ENCODE measurements around the gene KDM4B.
A peak's percentile ranks its signal among the peaks of the same experiment; 100 is the strongest.

Gene KDM4B

DNA sequence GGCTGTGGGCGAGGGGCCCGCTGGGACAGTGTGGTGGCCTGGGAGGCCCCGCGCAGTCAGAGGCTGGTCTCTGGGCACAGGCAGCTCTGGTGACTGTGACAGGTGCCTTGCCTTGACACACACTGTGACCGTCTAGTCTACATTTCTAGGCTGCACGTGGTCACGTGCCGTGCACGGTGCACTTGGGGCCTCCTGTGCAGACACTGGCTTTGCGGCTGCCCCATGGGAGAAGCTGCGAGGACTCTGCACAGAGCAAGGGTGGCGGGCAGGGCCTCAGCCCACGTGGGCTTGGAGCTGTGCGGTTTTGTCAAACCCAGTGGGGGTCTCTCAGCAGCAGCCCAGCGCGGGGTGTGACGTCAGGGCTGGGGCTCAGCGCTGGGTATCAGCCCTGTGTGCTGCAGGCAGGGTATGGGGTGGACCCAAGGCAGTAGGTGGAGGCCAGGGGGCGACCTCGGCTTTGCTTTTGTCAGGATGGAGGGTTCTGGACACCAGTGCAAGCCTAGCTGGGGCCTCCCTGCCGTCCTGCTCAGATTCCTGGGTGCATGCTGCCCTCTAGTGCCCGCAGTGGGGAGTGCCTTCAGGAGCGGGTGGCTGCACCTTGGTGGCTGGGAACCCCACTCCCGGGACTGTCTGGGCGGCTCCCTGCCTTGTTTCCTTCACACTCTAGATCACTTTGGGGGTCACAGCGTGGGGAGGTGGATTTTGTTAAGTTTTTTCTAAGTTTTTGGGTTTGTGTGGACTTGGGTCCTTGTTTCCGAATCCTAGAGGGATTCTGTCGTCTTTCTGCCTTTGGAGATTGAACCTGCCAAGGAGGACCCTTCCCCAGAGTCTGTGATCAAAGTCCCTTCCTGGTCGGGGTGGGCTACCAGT is 62.6 kb downstream of the KDM4B start:
- FAIRE-seq, result no peak
- TF ChIP-seq, protein P1, sequence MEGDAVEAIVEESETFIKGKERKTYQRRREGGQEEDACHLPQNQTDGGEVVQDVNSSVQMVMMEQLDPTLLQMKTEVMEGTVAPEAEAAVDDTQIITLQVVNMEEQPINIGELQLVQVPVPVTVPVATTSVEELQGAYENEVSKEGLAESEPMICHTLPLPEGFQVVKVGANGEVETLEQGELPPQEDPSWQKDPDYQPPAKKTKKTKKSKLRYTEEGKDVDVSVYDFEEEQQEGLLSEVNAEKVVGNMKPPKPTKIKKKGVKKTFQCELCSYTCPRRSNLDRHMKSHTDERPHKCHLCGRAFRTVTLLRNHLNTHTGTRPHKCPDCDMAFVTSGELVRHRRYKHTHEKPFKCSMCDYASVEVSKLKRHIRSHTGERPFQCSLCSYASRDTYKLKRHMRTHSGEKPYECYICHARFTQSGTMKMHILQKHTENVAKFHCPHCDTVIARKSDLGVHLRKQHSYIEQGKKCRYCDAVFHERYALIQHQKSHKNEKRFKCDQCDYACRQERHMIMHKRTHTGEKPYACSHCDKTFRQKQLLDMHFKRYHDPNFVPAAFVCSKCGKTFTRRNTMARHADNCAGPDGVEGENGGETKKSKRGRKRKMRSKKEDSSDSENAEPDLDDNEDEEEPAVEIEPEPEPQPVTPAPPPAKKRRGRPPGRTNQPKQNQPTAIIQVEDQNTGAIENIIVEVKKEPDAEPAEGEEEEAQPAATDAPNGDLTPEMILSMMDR (IDR thresholded peaks at IDR 0.05; ENCODE audit: insufficient read depth, missing control alignments), result peak; percentile 93

DNA sequence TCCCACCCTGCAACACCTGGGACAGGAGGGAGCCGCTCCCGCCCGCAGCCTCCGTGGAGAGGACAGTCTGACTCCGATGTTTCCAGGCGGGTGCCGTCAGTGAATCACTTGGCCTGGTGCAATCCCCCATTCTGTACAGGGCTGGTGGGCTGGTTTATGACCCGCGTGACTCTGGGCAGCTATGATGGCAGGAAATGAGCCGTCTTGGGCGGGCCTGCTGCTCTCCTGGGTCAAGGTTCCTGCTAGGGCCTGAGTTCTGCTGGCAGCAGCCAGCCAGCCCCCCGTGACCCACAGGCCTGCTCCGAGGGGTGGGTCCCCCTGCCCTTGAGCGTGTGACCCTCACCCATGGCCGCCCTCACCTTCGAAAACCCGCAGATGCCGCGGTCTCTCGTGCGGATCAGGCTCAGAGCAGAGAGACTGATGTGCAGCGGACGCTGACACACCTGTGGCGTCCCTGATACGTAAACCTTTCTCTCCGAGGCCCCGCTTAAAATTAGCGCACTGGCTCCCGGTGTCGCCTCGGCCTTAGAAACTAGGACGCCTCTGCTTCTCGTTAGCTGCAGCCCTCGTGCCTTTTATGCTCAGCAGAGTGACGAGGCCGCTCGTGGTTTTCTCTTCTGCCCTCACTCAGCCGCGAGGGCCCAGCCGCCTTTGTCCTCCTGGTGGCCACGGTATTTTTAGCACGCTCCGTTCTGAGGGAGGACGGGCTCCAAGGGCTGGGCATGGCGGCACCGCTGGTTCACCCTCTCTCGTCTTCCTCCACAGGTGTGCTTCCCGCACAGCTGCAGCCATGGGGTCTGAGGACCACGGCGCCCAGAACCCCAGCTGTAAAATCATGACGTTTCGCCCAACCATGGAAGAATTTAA is 63.4 kb downstream of the KDM4B start:
- no peak for DNase-seq (ENCODE audit: insufficient read length, low spot score)
- TF ChIP-seq, protein P1 (IDR thresholded peaks at IDR 0.05; ENCODE audit: insufficient read depth, missing control alignments), result no peak
- FAIRE-seq, result no peak

More for the DNA sequence above, 62.6 kb downstream of the KDM4B start:
- peak; percentile 90 for DNase-seq (ENCODE audit: insufficient read length, low spot score)

- DNase-seq (ENCODE audit: insufficient read length, low spot score), result no peak
- FAIRE-seq, result no peak
- TF ChIP-seq, protein P1 (IDR thresholded peaks at IDR 0.05; ENCODE audit: insufficient read depth, missing control alignments), result no peak
Measured at GRCh38 chr19:5035105-5035761, 66.3 kb downstream of the KDM4B start.

DNA sequence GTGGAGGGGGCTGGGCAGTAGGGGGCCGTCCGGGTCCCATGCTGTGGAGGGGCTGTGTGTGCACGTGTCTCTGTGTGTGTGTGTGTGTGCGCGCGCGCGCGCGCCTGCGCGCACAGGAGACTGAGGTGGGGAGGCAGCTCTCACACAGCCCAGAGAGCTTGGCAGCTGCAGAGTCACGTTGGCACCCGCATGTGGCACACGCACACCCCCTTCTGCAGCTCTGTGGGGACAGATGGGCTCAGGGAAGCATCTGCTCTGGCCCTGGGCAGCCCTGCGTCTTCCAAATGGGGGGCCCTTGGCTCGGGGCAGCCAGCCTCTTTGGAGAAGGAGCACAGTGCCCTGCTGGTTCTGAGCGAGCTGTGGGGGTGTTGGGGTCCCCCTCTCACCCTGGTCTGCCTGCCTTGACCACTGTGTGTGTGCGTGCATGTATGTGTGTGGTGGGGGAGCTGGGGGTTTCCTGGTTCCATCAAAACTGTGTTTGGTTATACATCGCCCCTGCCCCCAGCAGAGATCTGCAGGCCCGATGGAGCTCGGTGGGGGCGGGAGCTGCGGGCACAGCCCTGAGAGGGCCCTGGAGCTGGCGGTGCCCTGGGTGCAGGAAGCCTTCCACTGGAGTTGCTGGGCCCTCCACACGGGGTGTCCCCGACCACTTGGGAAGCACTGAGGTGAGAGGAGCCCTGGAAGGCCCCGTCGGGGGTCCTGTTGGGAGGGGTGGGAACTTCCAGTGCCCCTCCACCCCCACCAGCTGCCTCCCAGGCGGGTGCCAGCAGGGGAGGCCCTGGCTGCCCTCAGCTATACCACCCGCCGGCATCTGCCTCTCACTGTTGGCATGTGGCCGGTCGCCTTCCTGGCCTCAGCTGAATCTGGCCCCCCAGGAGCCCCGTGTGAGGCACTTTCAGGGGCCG is 67.1 kb downstream of the KDM4B start:
- TF ChIP-seq, protein P1 (IDR thresholded peaks at IDR 0.05; ENCODE audit: insufficient read depth, missing control alignments), result no peak
- FAIRE-seq, result no peak
- DNase-seq (ENCODE audit: insufficient read length, low spot score), result no peak

- no peak for DNase-seq (ENCODE audit: insufficient read length, low spot score)
Measured at GRCh38 chr19:5036698-5037563, 68.0 kb downstream of the KDM4B start.

More at GRCh38 chr19:5036698-5037563, 68.0 kb downstream of the KDM4B start:
- TF ChIP-seq, protein P1 (IDR thresholded peaks at IDR 0.05; ENCODE audit: insufficient read depth, missing control alignments), result no peak
- no peak for FAIRE-seq

Measured in D721Med (cell line).